ENCODE results near the gene CDK14. TPM values are rescaled to one million over a fixed set of nuclear protein-coding genes. Genes with fewer than 3 reads are reported as not detected.

CDK14 gene
- total and polyA plus RNA-seq, 2 of the 8 experiments (the other 6 are each of a cell fraction or from before 2014, with no cell fraction given): 5.5 to 47.3 TPM

- Histone ChIP-seq H2BK120ac (replicated peaks; ENCODE audit: low read depth, low read length) (no peak overlapping the region), H3K18ac (ENCODE audit: extremely low read depth, low read length) (no peak overlapping the region), H3K9ac (replicated peaks in 1 of 4; ENCODE audit: extremely low read depth in 1 of 4, low read depth in 3 of 4, low read length in 3 of 4) (no peak overlapping the region), H2AK5ac (ENCODE audit: low read depth, low read length) (no peak overlapping the region), H4K5ac (ENCODE audit: insufficient read length, low read depth, low read length) (no peak overlapping the region), H2BK15ac (ENCODE audit: low read length) (no peak overlapping the region), H3K14ac (ENCODE audit: insufficient read length) (no peak overlapping the region), H3K79me2 (ENCODE audit: control insufficient read depth in 1 of 2, insufficient read depth in 2 of 2, low read length in 2 of 2) (no peaks in the 10 kb centered on the region), H2BK12ac (ENCODE audit: low read depth, low read length) (no peak overlapping the region), H3K56ac (replicated peaks; ENCODE audit: insufficient read length, low read depth, low read length) (no peak overlapping the region), H3K27me3 (replicated peaks in 1 of 4; ENCODE audit: control insufficient read depth in 3 of 4, extremely low read depth in 1 of 4, insufficient read depth in 3 of 4, low read length in 3 of 4) (no peaks in the 10 kb centered on the region), H4K91ac (replicated peaks; ENCODE audit: insufficient read length, low read length) (no peak overlapping the region), H3K4ac (replicated peaks; ENCODE audit: insufficient read length, low read depth, low read length) (no peak overlapping the region), H3K79me1 (ENCODE audit: low read depth, low read length) (no peaks in the 10 kb centered on the region), H3K23me2 (ENCODE audit: low read depth, low read length) (no peaks in the 10 kb centered on the region), H3K4me3 (ENCODE audit: extremely low read depth in 1 of 4, insufficient read depth in 2 of 4, low read depth in 3 of 4, low read length in 4 of 4) (no peak overlapping the region), H2BK5ac (ENCODE audit: low read depth, low read length) (no peak overlapping the region), H4K8ac (ENCODE audit: extremely low read depth, insufficient read depth, low read length) (no peak overlapping the region), H3K23ac (ENCODE audit: insufficient read length) (no peak overlapping the region), H3K9me3 (ENCODE audit: insufficient read depth in 2 of 2, low read depth in 1 of 2, low read length in 1 of 2) (no peaks in the 10 kb centered on the region), H2BK20ac (ENCODE audit: low read length) (no peak overlapping the region), H3K36me3 (ENCODE audit: control insufficient read depth in 2 of 4, insufficient read depth in 4 of 4, low read length in 3 of 4) (no peaks in the 10 kb centered on the region), H4K20me1 (replicated peaks in 1 of 2; ENCODE audit: control insufficient read depth in 1 of 2, insufficient read depth in 2 of 2, low read length in 2 of 2) (no peaks in the 10 kb centered on the region), H2AFZ (ENCODE audit: low read length) (no peak overlapping the region), H3K4me1 (replicated peaks in 1 of 4; ENCODE audit: control insufficient read depth in 3 of 4, insufficient read depth in 4 of 4, low read length in 3 of 4) (peaks cover 0 to 3% (median under 1%) of the 10 kb centered on the region in 4 experiments; a peak in 1 of 7 replicates), H3K4me2 (ENCODE audit: insufficient read depth in 1 of 2, low read depth in 2 of 2, low read length in 2 of 2) (no peak overlapping the region), H3K27ac (ENCODE audit: low read depth, low read length) (no peak overlapping the region)
- ChIA-PET POLR2A (ENCODE audit: partially characterized antibody) (no interaction called here), CTCF (ENCODE audit: partially characterized antibody) (interaction anchor here (1.0 kb wide), 1 partner anchor 26 kb away, joined by 3 read pairs; no protein-coding TSS in a partner anchor)
- no peak for DNase-seq (ENCODE audit: low read depth in 1 of 2, low spot score in 2 of 2)
- WGBS, 2 experiments (ENCODE audit: extremely low coverage in 1 of 2, insufficient coverage in 1 of 2, insufficient read length in 1 of 2, insufficient replicate concordance in 2 of 2, low coverage in 1 of 2, low lambda C conversion rate in 2 of 2, missing lambda C conversion rate in 1 of 2): 89% methylated on average over 2 of the region's 2 CpGs; no CpG with 5 or more reads in 1 of the 2 experiments
- TF ChIP-seq KDM4A (IDR thresholded peaks at IDR 0.05; ENCODE audit: low read depth, low read length, severe bottlenecking): no peak
- TF ChIP-seq TCF12 (IDR thresholded peaks at IDR 0.05; ENCODE audit: low read depth, low read length): no peak
- FAIRE-seq: no peak
These were observed 280.6 kb downstream of the CDK14 start for GRCh38 chr7:90876701-90877100.
